ENCODE data around the gene COQ4. TPM values are rescaled to one million over a fixed set of nuclear protein-coding genes. Genes with fewer than 3 reads are reported as not detected.

The COQ4 gene
- polyA plus RNA-seq, 1 of the 3 experiments (the other 2 are of a cell fraction): 57.2 TPM

DNA sequence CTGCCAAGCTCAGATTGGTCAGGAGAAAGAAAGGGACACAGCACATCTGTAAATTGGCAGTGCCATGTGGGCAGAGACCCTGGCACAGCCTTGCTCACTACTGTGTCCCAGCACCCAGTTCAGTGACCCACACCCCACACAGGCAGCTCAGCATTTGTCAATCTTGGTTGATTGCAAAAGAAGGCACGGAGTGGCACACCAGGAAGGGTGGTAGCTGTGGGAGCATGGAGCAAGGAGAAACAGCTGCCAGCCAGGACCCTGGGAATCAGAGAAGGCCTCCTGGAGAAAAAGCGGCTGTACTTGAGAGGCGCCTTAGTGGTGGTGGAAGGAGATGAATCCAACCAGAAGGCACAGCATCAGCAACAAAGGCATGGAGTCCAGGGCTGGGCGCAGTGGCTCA lies 21.2 kb downstream of the COQ4 start:
- no peak overlapping the region for H3K4me3 ChIP-seq (ENCODE audit: low read depth in 2 of 2, low read length in 1 of 2)
- ChIA-PET POLR2A (no interaction called here), CTCF (interaction anchor here (0.9 to 3.7 kb wide), 6 partner anchors 18 to 151 kb away, joined by 3 to 21 read pairs (median 4); no protein-coding TSS in a partner anchor)
- H3K4me1 ChIP-seq (ENCODE audit: control insufficient read depth in 1 of 2, insufficient read depth in 2 of 2, low read depth in 1 of 2, low read length in 1 of 2): peaks cover 0 to 6% of the 10 kb centered on the region in 2 experiments; a peak in 1 of 4 replicates
- WGBS (ENCODE audit: low lambda C conversion rate): 96% methylated on average over 4 of the region's 4 CpGs
- H3K79me2 ChIP-seq (ENCODE audit: insufficient read depth): peaks cover 19% of the 10 kb centered on the region; the same call in 1 of the 2 replicates
- no peak overlapping the region for H3K4me2 ChIP-seq
- H3K9ac ChIP-seq: no peak overlapping the region
- H2AFZ ChIP-seq (ENCODE audit: low read depth): no peak overlapping the region
- peaks cover 15% of the 10 kb centered on the region for H3F3A ChIP-seq (replicated peaks; ENCODE audit: insufficient read depth)
- H4K20me1 ChIP-seq (ENCODE audit: insufficient read depth): 0 out of 2 replicates have a peak, but pooled peaks cover 3% of the 10 kb centered on the region
- TF ChIP-seq MXI1 (IDR thresholded peaks at IDR 0.05; ENCODE audit: low read depth, low read length): no peak
- TF ChIP-seq SIN3A (IDR thresholded peaks at IDR 0.05; ENCODE audit: borderline replicate concordance, low read depth, low read length): no peak
- TF ChIP-seq, protein P1, sequence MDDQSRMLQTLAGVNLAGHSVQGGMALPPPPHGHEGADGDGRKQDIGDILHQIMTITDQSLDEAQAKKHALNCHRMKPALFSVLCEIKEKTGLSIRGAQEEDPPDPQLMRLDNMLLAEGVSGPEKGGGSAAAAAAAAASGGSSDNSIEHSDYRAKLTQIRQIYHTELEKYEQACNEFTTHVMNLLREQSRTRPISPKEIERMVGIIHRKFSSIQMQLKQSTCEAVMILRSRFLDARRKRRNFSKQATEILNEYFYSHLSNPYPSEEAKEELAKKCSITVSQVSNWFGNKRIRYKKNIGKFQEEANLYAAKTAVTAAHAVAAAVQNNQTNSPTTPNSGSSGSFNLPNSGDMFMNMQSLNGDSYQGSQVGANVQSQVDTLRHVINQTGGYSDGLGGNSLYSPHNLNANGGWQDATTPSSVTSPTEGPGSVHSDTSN (IDR thresholded peaks at IDR 0.05): no peak
- TF ChIP-seq EZH2phosphoT487 (IDR thresholded peaks at IDR 0.05; ENCODE audit: borderline replicate concordance, low read depth): no peak
- no peak for TF ChIP-seq RCOR1 (IDR thresholded peaks at IDR 0.05; ENCODE audit: low read length)
- no peak for TF ChIP-seq RXRA (IDR thresholded peaks at IDR 0.05; ENCODE audit: borderline replicate concordance, low read depth)
- TF ChIP-seq, protein P2, sequence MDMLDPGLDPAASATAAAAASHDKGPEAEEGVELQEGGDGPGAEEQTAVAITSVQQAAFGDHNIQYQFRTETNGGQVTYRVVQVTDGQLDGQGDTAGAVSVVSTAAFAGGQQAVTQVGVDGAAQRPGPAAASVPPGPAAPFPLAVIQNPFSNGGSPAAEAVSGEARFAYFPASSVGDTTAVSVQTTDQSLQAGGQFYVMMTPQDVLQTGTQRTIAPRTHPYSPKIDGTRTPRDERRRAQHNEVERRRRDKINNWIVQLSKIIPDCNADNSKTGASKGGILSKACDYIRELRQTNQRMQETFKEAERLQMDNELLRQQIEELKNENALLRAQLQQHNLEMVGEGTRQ (IDR thresholded peaks at IDR 0.05; ENCODE audit: borderline replicate concordance, low read depth, low read length): no peak
- TF ChIP-seq, protein P3, sequence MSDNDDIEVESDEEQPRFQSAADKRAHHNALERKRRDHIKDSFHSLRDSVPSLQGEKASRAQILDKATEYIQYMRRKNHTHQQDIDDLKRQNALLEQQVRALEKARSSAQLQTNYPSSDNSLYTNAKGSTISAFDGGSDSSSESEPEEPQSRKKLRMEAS (IDR thresholded peaks at IDR 0.05; ENCODE audit: low read depth): no peak
- no peak for TF ChIP-seq JUND (IDR thresholded peaks at IDR 0.05)
- TF ChIP-seq TAF1 (IDR thresholded peaks at IDR 0.05; ENCODE audit: borderline replicate concordance, low read depth, low read length): no peak
- no peak for TF ChIP-seq CHD2 (IDR thresholded peaks at IDR 0.05; ENCODE audit: low read length, partially characterized antibody)
- no peaks in the 10 kb centered on the region for H3K9me2 ChIP-seq
- no peaks in the 10 kb centered on the region for H3K9me3 ChIP-seq
- DNase-seq: no peak
- H3K27me3 ChIP-seq (ENCODE audit: insufficient read depth): no peaks in the 10 kb centered on the region
- peaks cover 24 to 31% of the 10 kb centered on the region in 2 experiments for H3K36me3 ChIP-seq (replicated peaks in 1 of 2; ENCODE audit: control insufficient read depth in 1 of 2, insufficient read depth in 2 of 2, low read length in 1 of 2)
- no peak overlapping the region for H3K27ac ChIP-seq (ENCODE audit: low read depth in 2 of 2, low read length in 1 of 2)

DNA sequence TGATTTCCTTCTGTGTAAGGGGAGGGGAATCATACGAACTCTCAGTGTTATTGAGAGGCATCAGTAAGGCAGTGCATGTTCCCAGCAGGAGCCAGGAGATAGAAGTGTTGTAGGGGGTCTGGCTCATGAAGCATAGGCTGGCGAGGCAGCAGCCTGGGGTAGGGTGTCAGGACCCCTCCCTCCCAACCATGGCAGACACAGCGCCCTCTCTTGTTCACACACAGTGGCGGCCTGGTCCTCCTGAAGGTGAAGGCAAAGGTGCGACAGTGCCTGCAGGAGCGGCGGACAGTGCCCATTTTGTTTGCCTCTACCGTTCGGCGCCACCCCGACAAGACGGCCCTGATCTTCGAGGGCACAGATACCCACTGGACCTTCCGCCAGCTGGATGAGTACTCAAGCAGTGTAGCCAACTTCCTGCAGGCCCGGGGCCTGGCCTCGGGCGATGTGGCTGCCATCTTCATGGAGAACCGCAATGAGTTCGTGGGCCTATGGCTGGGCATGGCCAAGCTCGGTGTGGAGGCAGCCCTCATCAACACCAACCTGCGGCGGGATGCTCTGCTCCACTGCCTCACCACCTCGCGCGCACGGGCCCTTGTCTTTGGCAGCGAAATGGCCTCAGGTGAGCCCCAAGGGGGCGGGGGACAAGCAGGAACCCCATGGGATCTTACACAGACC lies 22.4 kb downstream of the COQ4 start:
- Histone ChIP-seq H3K4me2 (no peak overlapping the region), H3F3A (replicated peaks; ENCODE audit: insufficient read depth) (peaks cover 7% of the 10 kb centered on the region), H3K79me2 (ENCODE audit: insufficient read depth) (peaks cover 19% of the 10 kb centered on the region; the same call in 1 of the 2 replicates), H3K36me3 (replicated peaks in 1 of 2; ENCODE audit: control insufficient read depth in 1 of 2, insufficient read depth in 2 of 2, low read length in 1 of 2) (peaks cover 30 to 40% of the 10 kb centered on the region in 2 experiments), H3K27ac (ENCODE audit: low read depth in 2 of 2, low read length in 1 of 2) (no peak overlapping the region), H3K9ac (no peak overlapping the region), H3K27me3 (ENCODE audit: insufficient read depth) (no peaks in the 10 kb centered on the region), H2AFZ (ENCODE audit: low read depth) (no peak overlapping the region), H3K4me3 (ENCODE audit: low read depth in 2 of 2, low read length in 1 of 2) (no peak overlapping the region), H3K4me1 (ENCODE audit: control insufficient read depth in 1 of 2, insufficient read depth in 2 of 2, low read depth in 1 of 2, low read length in 1 of 2) (peaks cover 0 to 6% of the 10 kb centered on the region in 2 experiments; a peak in 1 of 4 replicates), H4K20me1 (ENCODE audit: insufficient read depth) (0 out of 2 replicates have a peak, but pooled peaks cover 3% of the 10 kb centered on the region), H3K9me2 (no peaks in the 10 kb centered on the region), H3K9me3 (no peaks in the 10 kb centered on the region)
- CTCF ChIA-PET: interaction anchor here (0.7 to 3.7 kb wide), 5 partner anchors 13 to 150 kb away, joined by 3 to 21 read pairs (median 4); no protein-coding TSS in a partner anchor
- POLR2A ChIA-PET: no interaction called here
- 99% methylated on average over 12 of the region's 28 CpGs for WGBS (ENCODE audit: low lambda C conversion rate)
- no peak for DNase-seq
- no peak for TF ChIP-seq SIN3A (IDR thresholded peaks at IDR 0.05; ENCODE audit: borderline replicate concordance, low read depth, low read length)
- TF ChIP-seq, protein P4, sequence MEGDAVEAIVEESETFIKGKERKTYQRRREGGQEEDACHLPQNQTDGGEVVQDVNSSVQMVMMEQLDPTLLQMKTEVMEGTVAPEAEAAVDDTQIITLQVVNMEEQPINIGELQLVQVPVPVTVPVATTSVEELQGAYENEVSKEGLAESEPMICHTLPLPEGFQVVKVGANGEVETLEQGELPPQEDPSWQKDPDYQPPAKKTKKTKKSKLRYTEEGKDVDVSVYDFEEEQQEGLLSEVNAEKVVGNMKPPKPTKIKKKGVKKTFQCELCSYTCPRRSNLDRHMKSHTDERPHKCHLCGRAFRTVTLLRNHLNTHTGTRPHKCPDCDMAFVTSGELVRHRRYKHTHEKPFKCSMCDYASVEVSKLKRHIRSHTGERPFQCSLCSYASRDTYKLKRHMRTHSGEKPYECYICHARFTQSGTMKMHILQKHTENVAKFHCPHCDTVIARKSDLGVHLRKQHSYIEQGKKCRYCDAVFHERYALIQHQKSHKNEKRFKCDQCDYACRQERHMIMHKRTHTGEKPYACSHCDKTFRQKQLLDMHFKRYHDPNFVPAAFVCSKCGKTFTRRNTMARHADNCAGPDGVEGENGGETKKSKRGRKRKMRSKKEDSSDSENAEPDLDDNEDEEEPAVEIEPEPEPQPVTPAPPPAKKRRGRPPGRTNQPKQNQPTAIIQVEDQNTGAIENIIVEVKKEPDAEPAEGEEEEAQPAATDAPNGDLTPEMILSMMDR (IDR thresholded peaks at IDR 0.05): no peak
- TF ChIP-seq, protein P2 (IDR thresholded peaks at IDR 0.05; ENCODE audit: borderline replicate concordance, low read depth, low read length): no peak
- no peak for TF ChIP-seq GABPA (IDR thresholded peaks at IDR 0.05; ENCODE audit: low read depth)
- no peak for TF ChIP-seq FOXM1 (IDR thresholded peaks at IDR 0.05; ENCODE audit: low read depth)
- no peak for TF ChIP-seq TEAD4 (IDR thresholded peaks at IDR 0.05; ENCODE audit: borderline replicate concordance, insufficient read depth)
- TF ChIP-seq, protein P5, sequence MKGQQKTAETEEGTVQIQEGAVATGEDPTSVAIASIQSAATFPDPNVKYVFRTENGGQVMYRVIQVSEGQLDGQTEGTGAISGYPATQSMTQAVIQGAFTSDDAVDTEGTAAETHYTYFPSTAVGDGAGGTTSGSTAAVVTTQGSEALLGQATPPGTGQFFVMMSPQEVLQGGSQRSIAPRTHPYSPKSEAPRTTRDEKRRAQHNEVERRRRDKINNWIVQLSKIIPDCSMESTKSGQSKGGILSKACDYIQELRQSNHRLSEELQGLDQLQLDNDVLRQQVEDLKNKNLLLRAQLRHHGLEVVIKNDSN (IDR thresholded peaks at IDR 0.05; ENCODE audit: borderline replicate concordance, low read depth): no peak
- TF ChIP-seq GATA2 (CRISPR knock-in tag; IDR thresholded peaks at IDR 0.05): no peak
- no peak for TF ChIP-seq EZH2phosphoT487 (IDR thresholded peaks at IDR 0.05; ENCODE audit: borderline replicate concordance, low read depth)
- TF ChIP-seq POLR2AphosphoS5 (IDR thresholded peaks at IDR 0.05; ENCODE audit: low read depth, low read length): no peak
- TF ChIP-seq NFIC (IDR thresholded peaks at IDR 0.05; ENCODE audit: borderline replicate concordance): no peak
- no peak for TF ChIP-seq NRF1 (IDR thresholded peaks at IDR 0.05; ENCODE audit: low read depth, low read length)

Measured in SK-N-SH (cell line).